SK-N-SH (cell line): ENCODE measurements around the gene UBALD1. TPM values are rescaled to one million over a fixed set of nuclear protein-coding genes. Genes with fewer than 3 reads are reported as not detected.

Experiments used
- CTCF ChIA-PET: fragments of 300-600, 350-600 bp; formaldehyde crosslinking; extraction: SDS; loops from one replicate; lab custom pipeline; 2021; lab: Yijun Ruan, JAX
- POLR2A ChIA-PET: fragments of 350-600 bp; sonication (Branson Sonifier 250); formaldehyde crosslinking; extraction: SDS; loops from one replicate; lab custom pipeline; 2020; ENCODE audit warnings: antibody characterized with exemption, inconsistent platforms; lab: Yijun Ruan, JAX
- DNase-seq: peaks from one replicate; pipeline ENCODE4 v3.0.0; 2012
- H2AFZ ChIP-seq: fragments of 200-600 bp; sonication (generic); 2 replicates; pipeline ENCODE4 v1.8.1; 2016; ENCODE audit warnings: antibody characterized with exemption, mild to moderate bottlenecking, low read depth
- H3F3A ChIP-seq: fragments of 200-600 bp; sonication (generic); replicated peaks from 2 replicates; pipeline ENCODE3; 2016; ENCODE audit warnings: antibody characterized with exemption, mild to moderate bottlenecking; ENCODE audit not compliant: insufficient read depth
- H3K27ac ChIP-seq, 2 experiments: fragments of 200-500 bp in 1 of 2; fragments of 200-600 bp in 1 of 2; sonication (Bioruptor generic) in 1 of 2; sonication (generic), shearing (Covaris generic) in 1 of 2; 2 replicates each; pipeline versions ENCODE4 v1.5.1 to v1.6.1; 2014 to 2016; ENCODE audit warnings: low read depth in 2 of 2, inconsistent platforms in 1 of 2, low read length in 1 of 2, mild to moderate bottlenecking in 1 of 2, mixed read lengths in 1 of 2
- H3K27me3 ChIP-seq: fragments of 200-600 bp; sonication (generic), shearing (Covaris generic); 2 replicates; pipeline ENCODE4 v1.6.1; 2016; ENCODE audit warnings: mixed run types; ENCODE audit not compliant: insufficient read depth
- H3K36me3 ChIP-seq, 2 experiments: fragments of 200-500 bp in 1 of 2; fragments of 200-600 bp in 1 of 2; sonication (Bioruptor generic) in 1 of 2; sonication (generic) in 1 of 2; replicated peaks in 1 of 2; 2 replicates each; pipeline versions ENCODE3 to v1.5.1; 2014 to 2016; ENCODE audit warnings: low read length in 1 of 2, mild to moderate bottlenecking in 1 of 2; ENCODE audit not compliant: insufficient read depth in 2 of 2, control insufficient read depth in 1 of 2
- H3K4me1 ChIP-seq, 2 experiments: fragments of 200-500 bp in 1 of 2; fragments of 200-600 bp in 1 of 2; sonication (Bioruptor generic) in 1 of 2; sonication (generic), shearing (Covaris generic) in 1 of 2; 2 replicates each; pipeline versions ENCODE4 v1.5.1 to v1.6.1; 2014 to 2016; ENCODE audit warnings: low read depth in 1 of 2, low read length in 1 of 2, mixed run types in 1 of 2; ENCODE audit not compliant: insufficient read depth in 2 of 2, control insufficient read depth in 1 of 2
- H3K4me2 ChIP-seq: fragments of 200-600 bp; sonication (generic), shearing (Covaris generic); 2 replicates; pipeline ENCODE4 v1.6.1; 2017; ENCODE audit warnings: mixed run types
- H3K4me3 ChIP-seq, 2 experiments: fragments of 200-500 bp in 1 of 2; fragments of 200-600 bp in 1 of 2; sonication (Bioruptor generic) in 1 of 2; sonication (generic), shearing (Covaris generic) in 1 of 2; 2 replicates each; pipeline versions ENCODE4 v1.5.1 to v1.8.1; 2014 to 2016; ENCODE audit warnings: low read depth in 2 of 2, inconsistent platforms in 1 of 2, low read length in 1 of 2, mild to moderate bottlenecking in 1 of 2, mixed read lengths in 1 of 2, moderate library complexity in 1 of 2
- H3K79me2 ChIP-seq: fragments of 200-600 bp; sonication (generic); 2 replicates; pipeline ENCODE4 v1.8.1; 2017; ENCODE audit warnings: mild to moderate bottlenecking; ENCODE audit not compliant: insufficient read depth
- H3K9ac ChIP-seq: fragments of 200-600 bp; sonication (generic); 2 replicates; pipeline ENCODE4 v1.6.1; 2017; ENCODE audit warnings: mixed run types
- H3K9me2 ChIP-seq: fragments of 200-600 bp; sonication (generic); 2 replicates; pipeline ENCODE4 v1.6.1; 2017; ENCODE audit warnings: mixed run types
- H3K9me3 ChIP-seq: fragments of 200-600 bp; sonication (generic); 2 replicates; pipeline ENCODE4 v1.6.1; 2017; ENCODE audit warnings: mixed run types, mild to moderate bottlenecking, moderate library complexity
- H4K20me1 ChIP-seq: fragments of 200-600 bp; sonication (generic); 2 replicates; pipeline ENCODE4 v1.6.1; 2017; ENCODE audit warnings: mild to moderate bottlenecking, mixed run types; ENCODE audit not compliant: insufficient read depth
- CHD2 ChIP-seq: fragments of 150-350 bp; IDR thresholded peaks from 2 replicates; pipeline ENCODE4 v1.6.1; 2018; ENCODE audit warnings: low read length; ENCODE audit not compliant: partially characterized antibody
- EP300 ChIP-seq, 2 experiments: IDR thresholded peaks; 2 replicates each; pipeline versions ENCODE4 v1.4.0 to v1.6.1; 2012; ENCODE audit warnings: borderline replicate concordance in 1 of 2, low read depth in 1 of 2, low read length in 1 of 2
- EZH2phosphoT487 ChIP-seq: fragments of 200-600 bp; sonication (generic); IDR thresholded peaks from 2 replicates; pipeline ENCODE4 v1.6.1; 2017; ENCODE audit warnings: low read depth, mixed run types, mild to moderate bottlenecking, antibody characterized with exemption, moderate library complexity, borderline replicate concordance
- FOSL2 ChIP-seq: IDR thresholded peaks from 2 replicates; pipeline ENCODE4 v1.4.0; 2012; ENCODE audit warnings: low read depth, mild to moderate bottlenecking, moderate library complexity, borderline replicate concordance
- FOXJ3 ChIP-seq: sonication (generic); formaldehyde crosslinking; IDR thresholded peaks from 2 replicates; pipeline ENCODE4 v1.5.1; 2020; ENCODE audit warnings: mild to moderate bottlenecking, missing genetic modification reagents
- FOXM1 ChIP-seq: IDR thresholded peaks from 2 replicates; pipeline ENCODE4 v1.4.0; 2012; ENCODE audit warnings: low read depth, mild to moderate bottlenecking
- GABPA ChIP-seq: IDR thresholded peaks from 2 replicates; pipeline ENCODE4 v1.4.0; 2012; ENCODE audit warnings: low read depth, mild to moderate bottlenecking
- JUND ChIP-seq: IDR thresholded peaks from 2 replicates; pipeline ENCODE4 v1.4.0; 2012
- MEF2A ChIP-seq: IDR thresholded peaks from 2 replicates; pipeline ENCODE4 v1.4.0; 2012; ENCODE audit warnings: low read depth, borderline replicate concordance
- MXI1 ChIP-seq: IDR thresholded peaks from 2 replicates; pipeline ENCODE4 v1.6.1; 2012; ENCODE audit warnings: mild to moderate bottlenecking, low read depth, low read length, improper control_type of control experiment
- NRF1 ChIP-seq: IDR thresholded peaks from 2 replicates; pipeline ENCODE4 v1.6.1; 2012; ENCODE audit warnings: low read depth, mild to moderate bottlenecking, low read length
- PBX3 ChIP-seq: IDR thresholded peaks from 2 replicates; pipeline ENCODE4; 2012
- POLR2AphosphoS5 ChIP-seq: IDR thresholded peaks from 2 replicates; pipeline ENCODE4 v1.6.1; 2012; ENCODE audit warnings: low read depth, low read length
- RAD21 ChIP-seq: IDR thresholded peaks from 2 replicates; pipeline ENCODE4 v1.6.1; 2012; ENCODE audit warnings: mild to moderate bottlenecking, low read length
- RCOR1 ChIP-seq: fragments of 150-350 bp; IDR thresholded peaks from 2 replicates; pipeline ENCODE4 v1.6.1; 2017; ENCODE audit warnings: antibody characterized with exemption, low read length
- RFX5 ChIP-seq: IDR thresholded peaks from 2 replicates; pipeline ENCODE4 v1.6.1; 2012; ENCODE audit warnings: mild to moderate bottlenecking, improper control_type of control experiment, low read length
- SMC3 ChIP-seq: IDR thresholded peaks from 2 replicates; pipeline ENCODE4 v1.6.1; 2012; ENCODE audit warnings: low read depth, low read length, improper control_type of control experiment
- TEAD4 ChIP-seq: IDR thresholded peaks from 2 replicates; pipeline ENCODE4 v1.4.0; 2012; ENCODE audit warnings: mild to moderate bottlenecking, borderline replicate concordance; ENCODE audit not compliant: insufficient read depth
- YY1 ChIP-seq: IDR thresholded peaks from 2 replicates; pipeline ENCODE4 v1.4.0; 2012; ENCODE audit warnings: low read depth, mild to moderate bottlenecking
- ZBTB33 ChIP-seq: IDR thresholded peaks from 2 replicates; pipeline ENCODE4 v1.4.0; 2012; ENCODE audit warnings: low read depth, borderline replicate concordance
- WGBS: methylation state at CpG from one replicate; pipeline ENCODE4 v1.1.6; 2017; ENCODE audit warnings: low lambda C conversion rate; 5-methylcytosine and 5-hydroxymethylcytosine counted together
- polyA plus RNA-seq, 3 experiments: library from polyadenylated mRNA; depleted of rRNA; stranded (reverse); fragments of >200 nt; gene quantifications; 2 replicates each; pipeline ENCODE4 v1.2.3, GENCODE V29; 2012
- TF ChIP-seq, protein P1 (sequence below): IDR thresholded peaks from 2 replicates; pipeline ENCODE4 v1.4.0; 2012; ENCODE audit warnings: low read depth, borderline replicate concordance
- TF ChIP-seq, protein P2 (sequence below): fragments of 150-350 bp; IDR thresholded peaks from 2 replicates; pipeline ENCODE4 v1.6.1; 2016; ENCODE audit warnings: mild to moderate bottlenecking, low read depth, low read length

UBALD1 gene
- polyA plus RNA-seq, 1 of the 3 experiments (the other 2 are of a cell fraction): 16.7 TPM

GRCh38 chr16:4634768-4635167 is 20.1 kb upstream of the UBALD1 start (continued):
- TF ChIP-seq PBX3: no peak
- no peak for TF ChIP-seq ZBTB33
- no peak for TF ChIP-seq RCOR1
- TF ChIP-seq TEAD4: no peak
- TF ChIP-seq EP300 (IDR thresholded peaks at IDR 0.05; ENCODE audit: borderline replicate concordance in 1 of 2, low read depth in 1 of 2, low read length in 1 of 2): no peak
- no peak for TF ChIP-seq GABPA

- no peak for DNase-seq
- no peak overlapping the region for H3K27ac ChIP-seq
- no peaks in the 10 kb centered on the region for H3F3A ChIP-seq
- no peak overlapping the region for H3K4me3 ChIP-seq
- WGBS: 96% methylated on average over 18 of the region's 20 CpGs
- no peaks in the 10 kb centered on the region for H3K9me2 ChIP-seq
- CTCF ChIA-PET: interaction anchor here (1.3 to 2.6 kb wide), 3 partner anchors 10 to 18 kb away, joined by 3 to 16 read pairs (median 7); partner anchors contain the start of gene MGRN1
- no peak overlapping the region for H2AFZ ChIP-seq
- TF ChIP-seq, protein P1, sequence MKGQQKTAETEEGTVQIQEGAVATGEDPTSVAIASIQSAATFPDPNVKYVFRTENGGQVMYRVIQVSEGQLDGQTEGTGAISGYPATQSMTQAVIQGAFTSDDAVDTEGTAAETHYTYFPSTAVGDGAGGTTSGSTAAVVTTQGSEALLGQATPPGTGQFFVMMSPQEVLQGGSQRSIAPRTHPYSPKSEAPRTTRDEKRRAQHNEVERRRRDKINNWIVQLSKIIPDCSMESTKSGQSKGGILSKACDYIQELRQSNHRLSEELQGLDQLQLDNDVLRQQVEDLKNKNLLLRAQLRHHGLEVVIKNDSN: no peak
- TF ChIP-seq FOXJ3 (CRISPR knock-in tag) (no peak), PBX3 (no peak), MEF2A (no peak), CHD2 (no peak), SMC3 (no peak), TEAD4 (no peak), MXI1 (no peak), RAD21 (no peak), NRF1 (no peak), RFX5 (no peak), POLR2AphosphoS5 (no peak), EZH2phosphoT487 (no peak), FOSL2 (no peak), YY1 (no peak), ZBTB33 (no peak), FOXM1 (no peak), JUND (no peak)
- TF ChIP-seq, protein P2, sequence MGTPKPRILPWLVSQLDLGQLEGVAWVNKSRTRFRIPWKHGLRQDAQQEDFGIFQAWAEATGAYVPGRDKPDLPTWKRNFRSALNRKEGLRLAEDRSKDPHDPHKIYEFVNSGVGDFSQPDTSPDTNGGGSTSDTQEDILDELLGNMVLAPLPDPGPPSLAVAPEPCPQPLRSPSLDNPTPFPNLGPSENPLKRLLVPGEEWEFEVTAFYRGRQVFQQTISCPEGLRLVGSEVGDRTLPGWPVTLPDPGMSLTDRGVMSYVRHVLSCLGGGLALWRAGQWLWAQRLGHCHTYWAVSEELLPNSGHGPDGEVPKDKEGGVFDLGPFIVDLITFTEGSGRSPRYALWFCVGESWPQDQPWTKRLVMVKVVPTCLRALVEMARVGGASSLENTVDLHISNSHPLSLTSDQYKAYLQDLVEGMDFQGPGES: no peak
- H3K36me3 ChIP-seq: peaks cover 0 to 4% of the 10 kb centered on the region in 2 experiments
- peaks cover 98% of the 10 kb centered on the region for H3K79me2 ChIP-seq
- H3K4me2 ChIP-seq: no peak overlapping the region
- 0 out of 2 replicates have a peak, but pooled peaks cover 7% of the 10 kb centered on the region for H3K9me3 ChIP-seq
- H3K9ac ChIP-seq: no peak overlapping the region
- peaks cover 86% of the 10 kb centered on the region for H4K20me1 ChIP-seq
- no peaks in the 10 kb centered on the region for H3K27me3 ChIP-seq
- no peaks in the 10 kb centered on the region for H3K4me1 ChIP-seq
- POLR2A ChIA-PET: no interaction called here
Observed at GRCh38 chr16:4633910-4634635, 19.4 kb upstream of the UBALD1 start.
